ENCODE measurements around the gene ZC3H7B.

ZC3H7B gene

DNA sequence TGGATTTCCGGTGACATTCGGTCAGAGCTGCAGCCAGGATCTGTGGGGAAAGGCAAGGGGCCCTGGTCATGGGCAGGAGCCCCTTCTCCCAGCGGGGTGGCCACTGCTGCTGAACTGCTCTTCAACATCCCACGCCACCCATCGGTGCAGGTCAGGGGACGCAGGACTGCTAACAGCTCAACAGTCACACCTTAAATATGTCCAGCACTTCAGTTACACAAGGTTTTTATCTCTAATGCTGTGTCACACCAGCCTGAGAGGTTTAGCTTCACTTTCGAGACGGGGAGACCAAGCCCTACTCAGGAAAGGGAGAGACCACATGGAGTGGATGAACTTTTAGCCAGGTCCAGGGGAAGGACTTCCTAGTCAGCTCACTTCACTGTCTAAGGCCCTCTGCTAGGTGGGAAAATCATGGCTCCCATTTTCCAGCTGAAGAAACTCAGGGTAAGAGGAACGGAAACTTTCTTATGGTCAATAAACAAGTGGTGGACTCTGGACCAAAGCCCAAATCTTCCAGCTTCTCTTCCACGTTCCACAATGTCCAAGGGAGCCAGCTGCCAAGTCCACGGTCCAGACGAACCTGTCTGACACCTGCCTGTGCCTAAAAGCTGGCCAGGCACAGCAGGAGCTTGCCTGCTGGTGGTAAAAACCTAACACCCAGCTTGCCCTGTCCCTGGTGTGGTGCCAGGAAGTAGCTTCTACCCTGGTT lies 39.6 kb upstream of the ZC3H7B start:
- H3K4me2 ChIP-seq (ENCODE audit: low read length): no peak overlapping the region
- H3K4me3 ChIP-seq (ENCODE audit: low read length): no peak overlapping the region
- no peak for TF ChIP-seq EZH2phosphoT487 (IDR thresholded peaks at IDR 0.05; ENCODE audit: borderline replicate concordance, low read length)
- H4K20me1 ChIP-seq (ENCODE audit: control insufficient read depth, insufficient read depth, low read depth, low read length): no peaks in the 10 kb centered on the region
- no peaks in the 10 kb centered on the region for H3K27me3 ChIP-seq (ENCODE audit: control insufficient read depth, low read length)
- peaks cover 92% of the 10 kb centered on the region for H3K36me3 ChIP-seq (ENCODE audit: control insufficient read depth, low read length)
- H3K27ac ChIP-seq (ENCODE audit: low read depth, low read length): no peak overlapping the region
- H3K9me2 ChIP-seq (replicated peaks; ENCODE audit: control insufficient read depth, low read length): no peaks in the 10 kb centered on the region
- no peaks in the 10 kb centered on the region for H3K9me3 ChIP-seq (ENCODE audit: control insufficient read depth, insufficient read depth, low read length)
- no peaks in the 10 kb centered on the region for H3F3A ChIP-seq (ENCODE audit: control insufficient read depth, insufficient read depth)
- H3K79me2 ChIP-seq (ENCODE audit: control insufficient read depth, low read length): no peaks in the 10 kb centered on the region; the same call in none of the 2 replicates
- H3K4me1 ChIP-seq (ENCODE audit: control insufficient read depth, low read length): no peaks in the 10 kb centered on the region

DNA sequence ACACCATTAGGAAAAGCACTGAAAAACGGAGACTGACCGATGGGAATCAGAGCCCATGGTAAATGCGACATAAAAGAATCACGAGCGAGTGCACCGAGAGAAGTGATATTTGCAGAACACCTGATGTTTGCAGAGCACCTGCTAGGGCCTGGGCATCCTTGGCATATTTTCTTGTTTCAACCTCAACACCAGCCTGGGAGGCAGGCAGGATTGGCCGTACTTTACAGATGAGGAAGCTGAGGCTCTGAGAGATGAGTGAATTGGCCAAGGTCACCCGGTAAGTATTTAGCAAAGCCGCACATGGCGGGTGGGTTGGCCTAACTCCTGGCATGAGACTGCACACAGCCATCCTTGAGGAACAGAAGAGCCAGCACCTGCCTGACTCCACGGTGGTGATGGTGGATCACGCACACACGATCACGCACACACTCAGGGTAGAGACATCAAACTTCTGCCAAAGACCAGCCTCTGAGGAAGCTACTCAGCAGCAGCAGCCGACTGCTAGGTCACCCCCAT lies 39.0 kb upstream of the ZC3H7B start:
- no peak for TF ChIP-seq EZH2phosphoT487 (IDR thresholded peaks at IDR 0.05; ENCODE audit: borderline replicate concordance, low read length)
- no peak for TF ChIP-seq CTCF (IDR thresholded peaks at IDR 0.05; ENCODE audit: low read depth, low read length, poor library complexity, severe bottlenecking)
- H3K27ac ChIP-seq (ENCODE audit: low read depth, low read length): no peak overlapping the region
- H4K20me1 ChIP-seq (ENCODE audit: control insufficient read depth, insufficient read depth, low read depth, low read length): no peaks in the 10 kb centered on the region
- no peaks in the 10 kb centered on the region for H3K9me3 ChIP-seq (ENCODE audit: control insufficient read depth, insufficient read depth, low read length)
- H3K36me3 ChIP-seq (ENCODE audit: control insufficient read depth, low read length): peaks cover 90% of the 10 kb centered on the region
- no peak overlapping the region for H3K4me3 ChIP-seq (ENCODE audit: low read length)
- H3K4me1 ChIP-seq (ENCODE audit: control insufficient read depth, low read length): no peaks in the 10 kb centered on the region
- no peaks in the 10 kb centered on the region for H3F3A ChIP-seq (ENCODE audit: control insufficient read depth, insufficient read depth)
- H3K27me3 ChIP-seq (ENCODE audit: control insufficient read depth, low read length): no peaks in the 10 kb centered on the region
- no peaks in the 10 kb centered on the region for H3K9me2 ChIP-seq (replicated peaks; ENCODE audit: control insufficient read depth, low read length)
- no peaks in the 10 kb centered on the region; the same call in none of the 2 replicates for H3K79me2 ChIP-seq (ENCODE audit: control insufficient read depth, low read length)
- H3K4me2 ChIP-seq (ENCODE audit: low read length): no peak overlapping the region

- Histone ChIP-seq H3K9me2 (replicated peaks; ENCODE audit: control insufficient read depth, low read length) (no peaks in the 10 kb centered on the region), H3K36me3 (ENCODE audit: control insufficient read depth, low read length) (peaks cover 90% of the 10 kb centered on the region), H3K4me2 (ENCODE audit: low read length) (no peak overlapping the region), H3K79me2 (ENCODE audit: control insufficient read depth, low read length) (no peaks in the 10 kb centered on the region; the same call in none of the 2 replicates), H4K20me1 (ENCODE audit: control insufficient read depth, insufficient read depth, low read depth, low read length) (no peaks in the 10 kb centered on the region), H3K4me3 (ENCODE audit: low read length) (no peak overlapping the region), H3K4me1 (ENCODE audit: control insufficient read depth, low read length) (no peaks in the 10 kb centered on the region), H3K9me3 (ENCODE audit: control insufficient read depth, insufficient read depth, low read length) (no peaks in the 10 kb centered on the region), H3K27me3 (ENCODE audit: control insufficient read depth, low read length) (no peaks in the 10 kb centered on the region), H3F3A (ENCODE audit: control insufficient read depth, insufficient read depth) (no peaks in the 10 kb centered on the region), H3K27ac (ENCODE audit: low read depth, low read length) (no peak overlapping the region)
- no peak for TF ChIP-seq EZH2phosphoT487 (IDR thresholded peaks at IDR 0.05; ENCODE audit: borderline replicate concordance, low read length)
- TF ChIP-seq CTCF (IDR thresholded peaks at IDR 0.05; ENCODE audit: low read depth, low read length, poor library complexity, severe bottlenecking): no peak
These were observed 37.6 kb upstream of the ZC3H7B start for GRCh38 chr22:41263704-41264103.

DNA sequence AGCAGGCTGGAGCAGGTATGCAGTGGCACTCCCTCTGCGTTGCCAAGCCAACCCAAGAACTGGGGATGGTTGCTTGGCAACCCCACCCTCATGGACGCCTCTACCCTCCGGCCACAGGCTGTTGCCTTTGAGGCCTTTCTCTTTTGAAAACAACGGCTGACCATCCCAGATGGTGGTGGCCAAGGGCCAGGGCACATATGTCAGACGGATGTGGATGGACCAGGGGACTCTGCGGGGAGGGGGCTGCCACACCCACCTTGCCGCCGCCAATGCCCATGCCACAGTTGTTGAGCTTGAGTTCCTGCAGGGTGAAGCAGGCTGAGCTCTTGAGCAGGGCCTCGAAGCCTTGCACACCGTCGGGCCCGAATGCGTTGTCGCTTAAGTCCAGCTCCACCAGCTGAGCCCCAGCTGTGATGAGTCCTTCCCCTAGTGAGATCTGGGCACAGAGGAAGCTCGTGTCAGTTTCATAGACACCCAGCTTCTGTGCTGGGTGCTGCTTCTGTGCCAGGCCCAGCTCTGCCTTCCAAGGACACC lies 36.9 kb upstream of the ZC3H7B start:
- Histone ChIP-seq H3K4me2 (ENCODE audit: low read length) (no peak overlapping the region), H3K4me3 (ENCODE audit: low read length) (no peak overlapping the region), H3K9me2 (replicated peaks; ENCODE audit: control insufficient read depth, low read length) (no peaks in the 10 kb centered on the region), H3K27me3 (ENCODE audit: control insufficient read depth, low read length) (no peaks in the 10 kb centered on the region), H3F3A (ENCODE audit: control insufficient read depth, insufficient read depth) (no peaks in the 10 kb centered on the region), H3K79me2 (ENCODE audit: control insufficient read depth, low read length) (no peaks in the 10 kb centered on the region; the same call in none of the 2 replicates), H3K9me3 (ENCODE audit: control insufficient read depth, insufficient read depth, low read length) (no peaks in the 10 kb centered on the region), H4K20me1 (ENCODE audit: control insufficient read depth, insufficient read depth, low read depth, low read length) (no peaks in the 10 kb centered on the region), H3K27ac (ENCODE audit: low read depth, low read length) (no peak overlapping the region), H3K36me3 (ENCODE audit: control insufficient read depth, low read length) (peaks cover 90% of the 10 kb centered on the region), H3K4me1 (ENCODE audit: control insufficient read depth, low read length) (no peaks in the 10 kb centered on the region)
- no peak for TF ChIP-seq CTCF (IDR thresholded peaks at IDR 0.05; ENCODE audit: low read depth, low read length, poor library complexity, severe bottlenecking)
- no peak for TF ChIP-seq EZH2phosphoT487 (IDR thresholded peaks at IDR 0.05; ENCODE audit: borderline replicate concordance, low read length)

All from DOHH2 (cell line).